Stimulated activated naive B cell treated with anti-CD40 and anti-IgM and Interleukin-4, amounts not matched to agents 10 μg/mL and 1 μg/mL and 100 μg/mL, for 72 hours (primary cell): ENCODE data around the gene FBXO46.

Experiments
- ATAC-seq, 2 donors: fragments of 150-1000 bp; cut with Tn5 transposase; replicated peaks; 2 replicates each; pipeline ENCODE4 v1.10.0; 2021; ENCODE audit warnings: moderate library complexity in 1 of 2
- DNase-seq: peaks from one replicate; pipeline ENCODE4 v3.0.0; 2021
- H3K27ac Mint-ChIP-seq: one replicate; pipeline ENCODE4 v1.8.0; 2022; ENCODE audit warnings: mild to moderate bottlenecking, mixed read lengths
- H3K27me3 Mint-ChIP-seq, 2 donors: one replicate each; pipeline ENCODE4 v1.8.0; 2022; ENCODE audit warnings: mixed read lengths in 2 of 2
- H3K36me3 Mint-ChIP-seq, 2 donors: one replicate each; pipeline ENCODE4 v1.8.0; 2022; ENCODE audit warnings: mixed read lengths in 2 of 2, mild to moderate bottlenecking in 1 of 2
- H3K4me1 Mint-ChIP-seq, 2 donors: one replicate each; pipeline ENCODE4 v1.8.0; 2022; ENCODE audit warnings: mixed read lengths in 2 of 2, mild to moderate bottlenecking in 1 of 2
- H3K4me3 Mint-ChIP-seq, 2 donors: one replicate each; pipeline ENCODE4 v1.8.0; 2022; ENCODE audit warnings: mild to moderate bottlenecking in 2 of 2, mixed read lengths in 2 of 2, moderate library complexity in 1 of 2
- H3K9me3 Mint-ChIP-seq, 2 donors: one replicate each; pipeline ENCODE4 v1.8.0; 2022; ENCODE audit warnings: mixed read lengths in 2 of 2, mild to moderate bottlenecking in 1 of 2

FBXO46 gene, protein sequence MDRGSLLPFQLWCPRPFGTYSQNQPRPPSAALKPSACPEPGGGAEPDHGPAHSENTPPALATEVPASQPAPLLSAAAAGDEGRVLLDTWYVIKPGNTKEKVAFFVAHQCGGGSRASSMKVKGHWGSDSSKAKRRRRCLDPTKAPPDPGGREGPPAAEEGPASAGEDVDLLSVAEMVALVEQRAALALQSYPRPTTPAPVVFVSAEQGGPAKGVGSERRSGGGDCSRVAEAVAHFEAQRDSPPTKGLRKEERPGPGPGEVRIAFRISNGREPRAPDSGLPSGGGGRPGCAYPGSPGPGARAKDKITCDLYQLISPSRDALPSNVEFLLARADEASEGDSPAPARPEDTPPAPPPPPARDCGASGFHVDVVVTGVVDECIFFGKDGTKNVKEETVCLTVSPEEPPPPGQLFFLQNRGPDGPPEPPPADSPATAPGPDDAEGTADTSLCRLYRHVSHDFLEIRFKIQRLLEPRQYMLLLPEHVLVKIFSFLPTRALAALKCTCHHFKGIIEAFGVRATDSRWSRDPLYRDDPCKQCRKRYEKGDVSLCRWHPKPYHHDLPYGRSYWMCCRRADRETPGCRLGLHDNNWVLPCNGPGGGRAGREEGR

DNA sequence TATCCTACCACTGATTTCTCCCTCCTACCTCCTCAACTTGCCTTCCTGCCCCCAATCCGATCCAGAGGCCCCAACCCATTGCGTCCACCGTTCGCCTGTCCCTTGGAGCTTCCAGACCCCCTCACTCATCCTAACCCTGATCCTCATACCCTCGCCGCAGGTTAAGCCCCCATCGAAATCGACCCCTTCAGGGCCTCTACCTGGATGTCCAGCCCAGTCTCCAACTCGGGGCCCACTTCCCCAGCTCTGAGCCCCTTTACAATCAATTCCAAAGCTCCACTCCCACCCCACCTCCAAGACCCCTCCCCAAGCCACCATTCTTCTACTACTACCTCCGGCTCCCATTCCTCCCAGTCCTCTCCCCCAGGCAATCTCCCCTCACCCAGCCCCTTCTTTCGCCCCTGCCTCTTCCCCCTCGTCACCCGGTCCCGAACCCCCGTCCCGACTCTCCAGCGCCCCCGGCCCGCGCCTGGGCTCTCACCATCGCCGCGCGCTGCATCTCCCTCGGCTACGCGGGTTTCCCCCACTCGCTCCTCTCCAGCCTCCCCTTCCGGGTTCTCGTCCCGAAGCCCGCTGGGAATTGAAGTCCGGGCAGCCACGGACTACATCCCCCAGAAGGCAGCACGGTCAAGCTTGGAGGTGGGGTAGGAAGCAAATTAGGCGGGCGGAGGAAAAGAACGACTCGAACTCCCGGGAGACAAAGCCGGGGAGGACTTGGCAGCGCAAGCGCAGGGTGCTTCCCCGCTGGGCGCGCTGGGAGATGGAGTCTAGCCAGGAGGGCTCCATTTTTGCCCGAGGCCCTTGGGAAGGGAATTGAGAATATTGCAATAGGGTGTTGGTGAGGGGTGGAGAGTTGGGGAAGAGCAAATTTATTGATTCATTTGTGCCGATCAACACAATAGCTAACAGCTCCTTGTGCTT lies at the start of gene FBXO46:
TSS of gene FBXO46 (minus strand) at position 529 of the 921 bp plus-strand sequence. CDS start 17,401 bp downstream, outside the sequence.
- peaks cover 22 to 50% of the 10 kb centered on the region in 2 donors for H3K4me1 Mint-ChIP-seq
- peak within 1 kb of the TSS; percentile 94 for H3K27ac Mint-ChIP-seq
- DNase-seq: peak; percentile 97
- peak; percentile 98 to 99 for ATAC-seq
- no peaks in the 10 kb centered on the region for H3K9me3 Mint-ChIP-seq
- H3K27me3 Mint-ChIP-seq: no peaks in the 10 kb centered on the region
- peak within 1 kb of the TSS; percentile 91 to 96 for H3K4me3 Mint-ChIP-seq
- peaks cover 9 to 12% of the 10 kb centered on the region in 2 donors for H3K36me3 Mint-ChIP-seq

DNA sequence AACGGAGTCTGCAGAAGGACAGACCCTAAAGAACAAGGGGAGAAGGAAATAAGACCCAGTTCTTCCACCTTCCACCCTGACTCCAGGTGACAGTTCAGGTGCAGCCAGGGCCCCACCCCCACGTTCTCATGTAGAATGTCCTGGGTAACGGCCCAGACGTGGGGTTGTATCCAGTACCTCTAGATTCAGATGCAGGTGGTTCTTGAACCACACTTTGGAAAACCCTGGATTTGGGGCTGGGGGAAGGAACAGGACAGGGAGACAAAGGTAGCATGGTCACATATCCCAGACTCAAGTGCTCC lies 49.4 kb upstream of the FBXO46 start:
- peaks cover 7 to 30% of the 10 kb centered on the region in 2 donors for H3K27me3 Mint-ChIP-seq
- H3K9me3 Mint-ChIP-seq: no peaks in the 10 kb centered on the region
- peaks cover 30 to 31% of the 10 kb centered on the region in 2 donors for H3K4me1 Mint-ChIP-seq
- H3K27ac Mint-ChIP-seq: no peak overlapping the region
- peaks cover 30 to 43% of the 10 kb centered on the region in 2 donors for H3K36me3 Mint-ChIP-seq
- no peak for ATAC-seq
- DNase-seq: no peak
- no peak overlapping the region for H3K4me3 Mint-ChIP-seq

DNA sequence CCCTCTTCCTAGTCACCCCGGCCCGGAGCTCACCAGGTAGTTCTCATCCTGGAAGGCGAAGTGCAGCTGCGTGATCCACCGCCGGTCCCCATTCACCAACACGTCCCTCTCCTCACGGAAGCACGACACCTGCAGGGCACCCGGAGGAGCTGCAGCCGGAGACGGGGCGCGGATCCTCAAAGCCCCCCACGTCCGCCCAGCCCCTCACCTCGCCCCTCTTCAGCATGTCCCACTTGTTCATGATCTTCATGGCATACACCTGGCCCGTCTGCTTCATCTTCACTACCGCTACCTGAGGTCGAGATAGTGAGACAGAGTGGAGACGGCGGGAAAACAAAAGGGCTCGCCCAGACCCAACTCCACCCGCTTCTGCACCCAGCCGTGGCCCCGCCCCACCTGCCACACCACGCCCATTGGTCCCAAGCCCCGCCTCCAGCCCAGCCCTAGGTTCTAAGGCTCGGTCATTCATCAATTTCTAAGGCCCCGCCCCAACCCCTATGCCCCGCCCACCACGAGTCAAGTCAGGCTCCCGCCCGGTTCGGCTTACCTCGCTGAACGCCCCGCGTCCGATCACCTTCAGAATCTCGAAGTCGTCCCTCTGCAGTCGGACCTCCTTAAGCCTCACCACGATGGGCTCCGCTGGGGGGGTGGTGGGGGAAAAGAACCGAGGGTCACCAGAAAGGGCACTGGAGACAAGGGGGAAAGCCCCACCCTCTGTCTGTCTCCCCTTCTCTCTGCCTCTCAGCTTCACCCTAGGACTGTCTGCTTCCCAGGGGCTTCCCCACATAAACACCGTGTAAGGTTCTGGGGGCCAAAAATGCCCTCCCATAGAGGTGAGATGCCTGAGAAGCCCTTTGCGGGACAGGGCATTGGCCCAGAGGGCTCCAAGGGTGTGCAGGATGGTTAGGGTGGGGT lies 48.8 kb upstream of the FBXO46 start:
- Mint-ChIP-seq H3K27ac (peak overlapping the region; percentile 75), H3K4me3 (peak overlapping the region; percentile 68 to 75), H3K4me1 (peaks cover 28 to 31% of the 10 kb centered on the region in 2 donors), H3K27me3 (peaks cover 7 to 30% of the 10 kb centered on the region in 2 donors), H3K36me3 (peaks cover 27 to 40% of the 10 kb centered on the region in 2 donors), H3K9me3 (no peaks in the 10 kb centered on the region)
- ATAC-seq (peak; percentile 93 to 96), DNase-seq (peak; percentile 74)

DNA sequence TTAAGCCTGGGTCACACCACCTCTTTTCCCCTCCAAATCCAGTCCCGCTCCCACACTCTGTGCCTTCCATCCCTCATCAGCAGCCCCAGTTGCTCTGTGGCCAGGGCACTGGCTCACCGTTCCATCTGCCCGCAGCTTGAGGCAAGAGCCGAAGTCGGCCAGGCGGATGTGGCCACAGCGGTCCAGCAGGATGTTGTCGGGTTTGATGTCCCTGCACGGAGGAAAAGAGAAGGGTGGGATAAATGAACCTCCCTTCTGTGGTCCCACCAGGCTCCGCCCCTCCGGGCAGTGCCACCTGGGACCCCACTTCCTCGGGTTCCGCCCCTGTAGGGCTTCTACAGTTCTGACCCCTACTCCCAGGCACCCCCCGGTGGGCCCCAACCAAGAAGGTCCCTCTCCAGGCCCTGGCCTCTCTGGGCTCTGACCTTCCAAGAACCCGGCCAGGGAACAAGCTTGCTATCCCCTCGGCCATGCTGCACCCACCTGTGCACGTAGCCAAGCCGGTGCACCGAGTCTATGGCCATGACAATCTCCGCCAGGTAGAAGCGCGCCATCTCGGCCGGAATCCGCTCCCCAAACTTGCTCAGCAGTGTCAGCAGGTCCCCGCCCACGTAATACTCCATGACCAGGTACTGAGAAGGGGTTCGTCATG lies 47.4 kb upstream of the FBXO46 start:
- peak overlapping the region in 1 of 2 donors; percentile 29 for H3K4me3 Mint-ChIP-seq
- peaks cover 20 to 34% of the 10 kb centered on the region in 2 donors for H3K36me3 Mint-ChIP-seq
- no peaks in the 10 kb centered on the region for H3K9me3 Mint-ChIP-seq
- H3K27ac Mint-ChIP-seq: no peak overlapping the region
- DNase-seq (no peak), ATAC-seq (no peak)
- peaks cover 25 to 34% of the 10 kb centered on the region in 2 donors for H3K4me1 Mint-ChIP-seq
- peaks cover 7 to 30% of the 10 kb centered on the region in 2 donors for H3K27me3 Mint-ChIP-seq

DNA sequence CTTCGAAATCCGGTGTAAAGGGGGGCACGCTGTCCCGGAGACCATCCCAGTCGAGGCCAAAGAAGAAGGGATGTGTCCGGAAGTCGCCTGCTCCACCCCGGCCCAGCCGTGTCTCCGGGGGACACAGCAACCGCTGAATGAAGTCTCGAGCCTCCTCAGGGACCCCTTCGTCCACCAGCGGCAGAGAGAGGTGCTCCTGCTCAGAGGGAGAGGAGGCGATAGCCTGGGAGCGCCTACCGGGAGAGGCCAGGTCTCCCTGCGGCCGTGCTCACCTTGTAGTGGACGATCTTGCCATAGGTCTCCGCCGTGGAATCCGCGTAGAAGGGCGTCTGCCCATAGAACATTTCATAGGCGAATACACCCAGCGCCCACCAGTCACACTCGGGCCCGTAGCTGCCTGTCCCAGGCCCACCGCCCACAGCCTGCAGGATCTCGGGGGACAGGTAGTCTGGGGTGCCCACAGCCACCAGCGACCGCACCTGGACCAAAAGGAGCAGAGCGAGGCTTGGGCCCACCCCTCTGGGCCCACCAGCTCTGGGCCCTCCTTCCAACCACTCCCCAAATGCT lies 46.8 kb upstream of the FBXO46 start:
- H3K4me1 Mint-ChIP-seq: peaks cover 27 to 40% of the 10 kb centered on the region in 2 donors
- H3K27ac Mint-ChIP-seq: no peak overlapping the region
- H3K36me3 Mint-ChIP-seq: peaks cover 20 to 35% of the 10 kb centered on the region in 2 donors
- ATAC-seq: no peak
- no peak for DNase-seq
- H3K27me3 Mint-ChIP-seq: peaks cover 7 to 30% of the 10 kb centered on the region in 2 donors
- no peak overlapping the region for H3K4me3 Mint-ChIP-seq
- no peaks in the 10 kb centered on the region for H3K9me3 Mint-ChIP-seq

DNA sequence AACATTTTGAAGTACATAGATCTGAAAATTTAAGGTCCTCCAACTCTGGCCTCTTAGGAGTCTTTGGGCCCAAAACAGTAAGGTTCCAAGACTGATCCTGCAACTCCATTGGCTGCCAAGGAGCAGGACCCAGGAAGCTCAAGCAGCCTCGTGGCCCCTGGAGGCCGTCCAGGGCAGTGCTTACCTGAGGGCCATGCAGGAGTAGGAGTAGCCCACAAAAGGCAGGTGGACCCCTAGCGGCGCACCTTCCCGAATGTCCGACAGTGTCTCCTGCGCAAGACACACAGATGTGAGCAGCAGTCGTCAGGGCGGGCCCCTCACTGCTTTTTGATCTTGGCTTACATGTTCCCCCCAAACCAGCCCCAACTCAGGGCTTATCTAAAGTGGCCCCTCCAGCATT lies 44.1 kb upstream of the FBXO46 start:
- ATAC-seq (no peak), DNase-seq (no peak)
- peaks cover 27 to 47% of the 10 kb centered on the region in 2 donors for H3K4me1 Mint-ChIP-seq
- peaks cover 7 to 14% of the 10 kb centered on the region in 2 donors for H3K27me3 Mint-ChIP-seq
- H3K9me3 Mint-ChIP-seq: no peaks in the 10 kb centered on the region
- H3K36me3 Mint-ChIP-seq: peaks cover 28 to 39% of the 10 kb centered on the region in 2 donors
- no peak overlapping the region for H3K27ac Mint-ChIP-seq
- H3K4me3 Mint-ChIP-seq: no peak overlapping the region

DNA sequence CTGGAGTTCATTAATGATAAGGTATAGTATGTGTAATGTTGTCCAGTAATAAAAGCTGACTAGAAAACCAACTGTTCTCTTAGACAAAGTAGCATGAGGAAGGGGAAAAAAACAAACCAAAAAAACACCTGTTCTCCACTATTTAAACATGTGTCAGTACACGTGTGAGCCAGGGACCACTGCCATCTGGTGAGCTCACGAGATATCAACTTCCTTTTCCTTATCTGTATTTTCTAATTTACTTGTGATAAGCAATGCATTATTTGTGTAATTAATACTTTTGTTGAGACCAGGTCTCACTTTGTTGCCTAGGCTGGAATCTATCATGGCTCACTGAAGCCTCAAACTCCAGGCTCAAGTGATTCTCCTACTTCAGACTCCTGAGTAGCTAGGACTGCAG lies 42.7 kb upstream of the FBXO46 start:
- Mint-ChIP-seq H3K36me3 (peaks cover 26 to 29% of the 10 kb centered on the region in 2 donors), H3K4me3 (no peak overlapping the region), H3K27ac (no peak overlapping the region), H3K27me3 (peaks cover 0 to under 1% of the 10 kb centered on the region in 2 donors), H3K4me1 (peaks cover 20 to 44% of the 10 kb centered on the region in 2 donors), H3K9me3 (no peaks in the 10 kb centered on the region)
- ATAC-seq: no peak
- DNase-seq: no peak

DNA sequence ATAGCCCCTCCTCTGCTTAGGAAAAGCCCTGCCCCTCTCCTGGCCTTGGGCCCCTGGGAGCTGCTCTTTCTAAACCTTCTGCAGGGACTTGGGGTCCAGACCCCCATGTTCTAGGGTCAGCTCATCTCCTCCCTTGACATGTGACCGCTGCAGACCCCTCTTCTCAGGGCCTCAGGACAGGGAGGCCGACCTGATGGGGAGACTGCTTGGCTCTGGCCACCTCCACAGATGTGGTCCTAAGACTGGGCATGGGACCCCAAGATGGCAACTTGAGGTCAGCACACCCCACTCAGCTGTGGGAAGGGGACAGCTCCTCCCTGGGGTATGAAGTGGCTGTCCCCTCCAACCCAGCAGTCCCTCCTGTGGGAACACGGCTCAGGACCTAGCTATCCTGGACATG lies 42.2 kb upstream of the FBXO46 start:
- peaks cover 24 to 25% of the 10 kb centered on the region in 2 donors for H3K36me3 Mint-ChIP-seq
- no peak for ATAC-seq
- H3K4me3 Mint-ChIP-seq: no peak overlapping the region
- H3K9me3 Mint-ChIP-seq: no peaks in the 10 kb centered on the region
- DNase-seq: no peak
- H3K27me3 Mint-ChIP-seq: no peaks in the 10 kb centered on the region
- no peak overlapping the region for H3K27ac Mint-ChIP-seq
- peaks cover 19 to 44% of the 10 kb centered on the region in 2 donors for H3K4me1 Mint-ChIP-seq

DNA sequence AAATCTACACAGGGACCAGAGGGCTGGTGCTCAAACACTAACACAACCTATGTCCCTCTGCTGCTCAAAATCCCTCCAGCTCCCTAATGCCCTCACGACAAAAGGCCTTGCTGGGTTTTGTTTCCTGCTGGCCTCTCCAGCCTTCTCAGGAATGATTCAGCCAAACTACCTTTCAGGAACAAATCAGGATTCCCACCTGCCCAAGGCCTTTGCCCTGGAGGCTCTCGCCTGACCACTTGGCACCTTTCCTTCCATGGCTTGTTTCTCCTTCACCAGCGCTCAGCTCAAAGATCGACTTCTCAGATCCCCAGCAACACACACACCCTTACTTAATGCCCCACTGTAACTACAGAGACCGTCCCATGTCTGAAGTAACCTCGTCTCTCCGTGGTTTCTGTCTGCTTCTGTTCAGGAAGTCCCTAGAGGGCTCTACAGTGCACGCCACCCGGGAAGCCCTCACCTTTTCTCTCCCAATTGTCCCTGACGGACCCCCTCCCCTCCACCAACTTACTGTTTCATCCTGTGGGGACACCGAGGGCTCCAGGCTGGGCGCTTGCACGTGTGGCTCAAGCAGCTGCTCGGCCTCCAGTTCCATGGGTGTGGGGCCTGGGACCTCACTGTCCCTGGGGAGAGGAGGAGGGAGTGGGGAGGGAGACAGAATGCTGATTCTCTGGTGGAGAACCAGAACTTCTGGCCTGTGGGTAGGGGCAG lies 41.6 kb upstream of the FBXO46 start:
- peaks cover 20% of the 10 kb centered on the region in 2 donors for H3K36me3 Mint-ChIP-seq
- ATAC-seq (no peak), DNase-seq (no peak)
- no peaks in the 10 kb centered on the region for H3K9me3 Mint-ChIP-seq
- no peak overlapping the region for H3K27ac Mint-ChIP-seq
- H3K4me1 Mint-ChIP-seq: peaks cover 21 to 50% of the 10 kb centered on the region in 2 donors
- no peak overlapping the region for H3K4me3 Mint-ChIP-seq
- H3K27me3 Mint-ChIP-seq: peaks cover 3 to 5% of the 10 kb centered on the region in 2 donors

DNA sequence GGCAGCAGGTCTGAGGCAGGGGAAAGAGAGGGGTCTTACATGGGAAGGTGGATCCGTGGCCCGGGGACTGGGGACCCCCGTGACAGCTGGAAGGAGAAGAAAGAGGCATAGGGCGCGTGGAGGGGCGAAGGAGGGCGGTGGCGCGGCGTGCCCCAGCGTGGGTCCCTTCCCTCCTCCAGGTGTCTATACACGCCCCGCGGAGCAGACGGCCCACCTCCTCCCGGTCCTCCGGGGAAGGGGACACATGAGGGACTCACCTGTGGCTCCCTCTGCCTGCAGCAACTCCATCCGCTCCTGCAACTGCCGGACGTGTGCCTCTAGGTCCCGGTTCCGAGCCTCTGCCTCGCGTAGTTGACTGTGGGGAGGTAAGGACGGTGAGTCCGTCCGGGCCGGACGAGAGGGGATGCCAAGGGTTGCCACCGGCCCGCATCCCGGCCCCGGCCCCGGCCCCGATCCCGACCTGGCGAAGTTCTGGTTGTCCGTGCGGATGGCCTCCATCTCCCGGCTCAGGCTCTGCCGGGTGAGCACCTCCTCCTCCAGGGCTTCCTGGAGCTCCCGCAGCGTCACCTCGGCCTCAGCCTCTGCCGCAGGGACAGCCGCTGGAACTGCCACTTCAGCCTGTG lies 40.7 kb upstream of the FBXO46 start:
- DNase-seq (no peak), ATAC-seq (no peak)
- no peaks in the 10 kb centered on the region for H3K9me3 Mint-ChIP-seq
- peak overlapping the region; percentile 51 for H3K27ac Mint-ChIP-seq
- H3K36me3 Mint-ChIP-seq: peaks cover 11 to 13% of the 10 kb centered on the region in 2 donors
- H3K27me3 Mint-ChIP-seq: peaks cover 7 to 9% of the 10 kb centered on the region in 2 donors
- peaks cover 22 to 53% of the 10 kb centered on the region in 2 donors for H3K4me1 Mint-ChIP-seq
- peak overlapping the region in 1 of 2 donors; percentile 9 for H3K4me3 Mint-ChIP-seq

DNA sequence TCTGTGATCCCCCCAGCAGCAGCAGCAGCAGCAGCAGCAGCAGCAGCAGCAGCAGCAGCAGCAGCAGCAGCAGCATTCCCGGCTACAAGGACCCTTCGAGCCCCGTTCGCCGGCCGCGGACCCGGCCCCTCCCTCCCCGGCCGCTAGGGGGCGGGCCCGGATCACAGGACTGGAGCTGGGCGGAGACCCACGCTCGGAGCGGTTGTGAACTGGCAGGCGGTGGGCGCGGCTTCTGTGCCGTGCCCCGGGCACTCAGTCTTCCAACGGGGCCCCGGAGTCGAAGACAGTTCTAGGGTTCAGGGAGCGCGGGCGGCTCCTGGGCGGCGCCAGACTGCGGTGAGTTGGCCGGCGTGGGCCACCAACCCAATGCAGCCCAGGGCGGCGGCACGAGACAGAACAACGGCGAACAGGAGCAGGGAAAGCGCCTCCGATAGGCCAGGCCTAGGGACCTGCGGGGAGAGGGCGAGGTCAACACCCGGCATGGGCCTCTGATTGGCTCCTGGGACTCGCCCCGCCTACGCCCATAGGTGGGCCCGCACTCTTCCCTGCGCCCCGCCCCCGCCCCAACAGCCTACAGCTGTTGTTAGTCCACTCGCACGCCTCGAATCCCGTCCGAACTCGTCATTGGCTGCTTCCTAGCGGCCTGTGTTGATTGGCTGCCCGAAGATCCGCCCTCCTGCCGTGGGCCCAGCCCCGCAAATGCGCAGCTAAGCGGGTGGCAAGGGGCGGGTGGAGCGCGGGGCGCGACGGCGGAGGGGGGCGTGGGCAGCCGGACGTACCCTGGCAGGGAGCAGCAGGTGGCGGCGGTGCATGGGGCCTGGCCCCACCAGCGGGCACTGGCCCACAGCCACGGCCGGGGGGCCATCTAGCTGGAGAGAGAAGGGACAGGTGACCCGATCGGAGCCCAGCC lies 39.8 kb upstream of the FBXO46 start:
- ATAC-seq (peak; percentile 75 to 79), DNase-seq (peak; percentile 83)
- peaks cover 16 to 19% of the 10 kb centered on the region in 2 donors for H3K27me3 Mint-ChIP-seq
- peaks cover 10 to 13% of the 10 kb centered on the region in 2 donors for H3K36me3 Mint-ChIP-seq
- H3K9me3 Mint-ChIP-seq: no peaks in the 10 kb centered on the region
- peak overlapping the region; percentile 75 for H3K27ac Mint-ChIP-seq
- peaks cover 24 to 53% of the 10 kb centered on the region in 2 donors for H3K4me1 Mint-ChIP-seq
- peak overlapping the region; percentile 84 to 96 for H3K4me3 Mint-ChIP-seq
